Stimulated activated naive CD4-positive, alpha-beta T cell treated with Interleukin-2 at 50 U/mL for 16 hours (primary cell): ENCODE data around the gene GSTM4.
"Not testable (repeated sequence)": the region's sequence is repeated elsewhere in the genome, so short reads cannot be mapped to it uniquely, and the experiment has no call there.

Experiments used
- DNase-seq: peaks from one replicate; lab custom pipeline; 2025; lab: John Stamatoyannopoulos, UW

Gene GSTM4

DNA sequence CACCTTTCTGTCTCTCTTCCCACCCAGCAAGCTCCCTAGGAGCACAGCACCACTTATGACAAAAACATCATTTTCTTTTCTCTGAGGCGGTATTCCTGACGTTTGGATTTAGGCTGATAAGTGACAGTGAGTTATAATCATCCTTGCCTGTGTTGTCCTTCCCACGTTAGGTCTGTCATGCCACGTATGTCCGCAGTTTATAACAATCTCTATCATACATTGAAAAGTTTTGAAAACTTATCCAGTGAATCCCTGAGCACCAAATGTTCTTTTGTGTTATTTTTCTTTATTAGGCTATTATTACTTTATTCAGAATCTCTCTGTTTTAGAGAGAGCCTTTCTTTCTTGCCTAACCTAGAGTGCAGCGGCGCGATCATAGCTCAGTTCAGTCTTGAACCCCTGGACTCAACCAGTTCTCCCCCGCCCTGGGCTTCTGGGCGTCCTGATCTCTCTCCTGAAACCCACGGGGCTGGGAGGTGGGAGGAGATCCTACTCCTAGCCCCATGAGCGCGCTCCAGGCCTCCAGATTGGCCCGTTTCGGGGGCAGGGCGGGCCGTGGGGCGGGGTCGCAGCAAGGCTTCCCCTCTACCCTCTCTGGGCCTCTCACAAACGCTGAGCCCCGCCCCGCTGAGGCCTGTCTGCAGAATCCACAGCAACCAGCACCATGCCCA lies 11.7 kb downstream of the GSTM4 start, which contains the start of gene GSTM2:
Gene GSTM2 (plus strand): TSS at position 606 of the 671 bp plus-strand sequence. CDS start 59 bp downstream, at position 665.
- DNase-seq: peak; percentile 79

DNA sequence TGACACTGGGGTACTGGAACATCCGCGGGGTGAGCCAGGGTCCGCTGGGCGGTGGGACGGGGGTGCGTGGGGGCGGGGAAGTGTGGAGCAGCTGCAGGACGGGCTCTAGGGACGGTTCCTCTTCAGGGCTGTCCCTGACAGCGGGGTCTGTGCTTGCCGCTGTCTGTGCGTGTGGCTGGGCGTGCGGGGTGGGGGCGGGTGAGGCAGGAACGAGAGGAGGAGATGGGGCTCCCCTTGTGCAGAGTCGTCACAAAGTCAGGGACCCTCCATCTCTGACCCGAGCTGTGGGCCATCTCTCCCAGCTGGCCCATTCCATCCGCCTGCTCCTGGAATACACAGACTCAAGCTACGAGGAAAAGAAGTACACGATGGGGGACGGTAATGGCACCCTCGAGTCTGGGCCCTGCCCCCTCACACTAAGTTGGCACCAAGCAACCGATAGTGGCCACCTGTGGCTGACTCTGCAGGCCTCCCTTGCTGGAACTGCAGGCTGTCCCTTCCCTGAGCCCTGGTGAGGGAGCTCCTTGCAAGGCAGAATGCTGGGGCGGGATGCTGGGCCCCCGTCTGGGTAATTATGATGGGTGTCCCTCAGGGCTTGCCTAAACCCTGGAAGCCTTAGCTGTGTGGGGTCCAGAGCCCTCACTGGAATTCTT lies 12.3 kb downstream of the GSTM4 start:
- DNase-seq: no peak

DNA sequence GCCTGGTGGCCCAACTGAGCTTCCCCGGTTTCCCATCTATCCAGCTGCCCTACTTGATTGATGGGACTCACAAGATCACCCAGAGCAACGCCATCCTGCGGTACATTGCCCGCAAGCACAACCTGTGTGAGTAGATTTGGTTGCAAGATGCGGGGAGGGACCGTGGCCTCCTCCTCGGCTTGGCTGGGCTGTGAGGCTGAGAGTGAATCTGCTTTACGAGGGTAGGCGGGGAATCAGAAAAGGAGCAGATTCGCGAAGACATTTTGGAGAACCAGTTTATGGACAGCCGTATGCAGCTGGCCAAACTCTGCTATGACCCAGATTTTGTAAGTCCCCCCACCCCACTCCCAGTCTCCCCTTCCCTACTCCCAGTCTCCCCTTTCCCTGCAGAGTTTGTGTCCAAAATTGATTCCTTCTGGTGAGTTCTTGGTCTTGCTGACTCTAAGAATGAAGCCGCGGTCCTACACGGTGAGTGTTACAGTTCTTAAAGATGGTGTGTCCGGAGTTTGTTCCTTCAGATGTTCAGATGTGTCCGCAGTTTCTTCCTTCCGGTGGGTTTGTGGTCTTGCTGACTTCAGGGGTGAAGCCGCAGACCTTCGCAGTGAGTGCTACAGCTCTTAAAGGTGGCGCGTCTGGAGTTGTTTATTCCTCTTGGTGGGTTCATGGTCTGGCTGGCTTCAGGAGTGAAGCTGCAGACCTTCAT lies 13.5 kb downstream of the GSTM4 start:
- no peak for DNase-seq

DNA sequence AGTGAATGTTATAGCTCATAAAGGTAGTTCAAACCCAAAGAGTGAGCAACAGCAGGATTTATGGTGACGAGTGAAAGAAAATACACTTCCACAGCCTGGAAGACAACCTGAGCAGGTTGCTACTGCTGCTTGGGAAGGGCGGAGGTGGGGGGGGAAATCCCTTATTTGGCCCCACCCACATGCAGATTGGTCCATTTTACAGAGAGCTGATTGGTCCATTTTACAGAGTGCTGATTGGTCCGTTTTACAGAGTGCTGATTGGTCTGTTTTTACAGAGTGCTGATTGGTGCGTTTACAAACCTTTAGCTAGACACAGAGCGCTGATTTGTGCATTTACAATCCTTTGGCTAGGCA lies 14.0 kb downstream of the GSTM4 start:
- not testable (repeated sequence) for DNase-seq

DNA sequence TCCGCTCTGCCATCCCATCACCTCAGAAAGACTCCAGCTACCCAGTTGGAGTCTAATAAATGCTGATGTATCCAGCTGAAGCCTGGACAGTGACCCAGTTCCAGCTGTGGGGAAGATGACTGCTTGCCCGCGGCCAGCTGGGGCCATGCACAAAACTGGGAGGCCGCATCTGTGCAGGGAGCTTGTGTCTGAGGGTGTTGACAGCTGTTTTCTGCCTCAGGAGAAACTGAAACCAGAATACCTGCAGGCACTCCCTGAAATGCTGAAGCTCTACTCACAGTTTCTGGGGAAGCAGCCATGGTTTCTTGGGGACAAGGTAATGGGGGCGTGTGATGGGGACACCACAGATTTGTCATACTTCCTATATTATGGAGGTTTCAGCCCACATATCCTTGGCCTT lies 15.2 kb downstream of the GSTM4 start:
- DNase-seq: no peak

DNA sequence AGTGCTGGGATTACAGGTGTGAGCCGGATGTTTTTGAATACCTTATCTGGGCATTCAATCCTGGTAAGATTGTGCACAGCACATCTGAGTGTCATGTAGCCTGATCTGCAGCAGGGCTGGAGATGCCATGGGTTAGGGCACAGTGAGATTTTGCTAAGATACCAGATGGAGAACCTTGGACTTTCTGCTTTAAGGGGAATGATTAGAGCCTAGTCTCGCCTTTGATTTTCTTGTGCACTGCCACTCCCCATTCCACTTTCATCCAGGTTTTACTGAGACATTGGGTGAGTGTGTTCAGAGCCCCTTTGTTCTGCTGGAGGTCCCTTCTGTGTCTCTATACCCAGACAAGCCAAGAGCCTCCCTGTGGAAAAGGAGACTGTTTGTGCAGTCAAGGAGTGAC lies 18.0 kb downstream of the GSTM4 start:
- not testable (repeated sequence) for DNase-seq

DNA sequence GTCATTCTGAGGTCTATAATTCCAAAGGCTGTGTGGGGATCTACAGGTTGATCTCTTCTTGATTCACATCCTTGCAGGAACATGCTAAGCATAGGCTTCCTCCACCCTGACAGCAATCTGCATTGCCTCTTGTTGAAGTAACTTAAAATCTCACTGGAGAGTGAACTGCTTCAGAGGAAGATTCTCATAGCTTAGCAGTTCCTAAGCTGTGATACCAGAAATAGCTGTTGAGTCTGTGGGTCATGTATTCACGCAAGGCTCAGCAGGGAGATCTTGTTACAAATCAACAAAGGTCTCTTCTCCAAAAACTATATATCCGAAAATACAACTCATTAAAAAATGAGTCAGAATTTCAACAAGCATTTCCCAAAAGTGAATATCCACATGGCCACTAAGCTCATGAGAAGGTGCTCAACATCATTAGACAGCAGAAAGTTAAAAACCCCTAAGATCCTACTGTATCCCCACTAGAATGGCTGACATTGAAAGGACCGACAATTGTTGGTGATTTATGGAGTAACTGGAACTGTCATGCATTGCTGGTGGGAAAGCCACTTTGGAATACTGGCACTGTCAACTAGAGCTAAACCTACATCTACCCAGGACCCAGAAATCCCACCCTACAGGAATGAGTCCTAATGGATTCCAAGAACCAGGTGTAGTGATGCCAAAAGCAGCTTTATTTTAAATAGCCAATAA lies 20.9 kb downstream of the GSTM4 start:
- not testable (repeated sequence) for DNase-seq

DNA sequence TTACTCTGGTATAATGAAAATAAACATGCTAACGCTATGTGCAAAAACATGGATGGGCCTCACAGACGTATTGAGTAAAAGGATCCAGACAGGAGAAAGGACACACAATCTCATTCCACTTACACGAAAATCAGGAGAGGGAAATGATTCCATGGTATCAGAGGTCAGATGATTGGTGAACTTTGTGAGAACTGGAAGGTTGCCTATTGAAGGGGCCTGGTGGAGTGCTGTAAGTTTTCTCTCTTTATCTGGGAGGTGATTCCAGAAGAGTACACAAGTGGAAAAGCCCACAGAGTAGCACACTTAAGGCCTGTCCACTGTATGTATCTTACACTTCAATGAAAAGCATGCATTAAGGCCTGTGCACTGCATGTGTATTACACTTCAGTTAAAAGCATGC lies 21.6 kb downstream of the GSTM4 start:
- DNase-seq: no peak

DNA sequence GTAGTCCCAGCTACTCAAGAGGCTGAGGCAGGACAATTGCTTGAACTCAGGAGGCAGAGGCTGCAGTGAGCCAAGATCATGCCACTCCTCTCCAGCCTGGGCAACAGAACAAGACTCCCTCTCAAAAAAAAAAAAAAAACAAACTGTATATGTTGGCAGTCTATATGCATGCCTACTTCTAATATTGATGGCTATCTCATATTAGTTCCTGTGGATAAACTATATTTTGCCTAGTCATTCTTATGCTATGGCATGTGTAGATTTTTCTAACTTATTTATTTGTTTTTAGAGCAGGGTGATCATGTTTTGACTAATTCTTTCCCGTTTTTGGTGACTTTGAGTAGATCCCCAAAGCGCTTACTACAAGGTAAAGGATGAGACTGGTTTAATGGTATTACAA lies 22.7 kb downstream of the GSTM4 start:
- not testable (repeated sequence) for DNase-seq

DNA sequence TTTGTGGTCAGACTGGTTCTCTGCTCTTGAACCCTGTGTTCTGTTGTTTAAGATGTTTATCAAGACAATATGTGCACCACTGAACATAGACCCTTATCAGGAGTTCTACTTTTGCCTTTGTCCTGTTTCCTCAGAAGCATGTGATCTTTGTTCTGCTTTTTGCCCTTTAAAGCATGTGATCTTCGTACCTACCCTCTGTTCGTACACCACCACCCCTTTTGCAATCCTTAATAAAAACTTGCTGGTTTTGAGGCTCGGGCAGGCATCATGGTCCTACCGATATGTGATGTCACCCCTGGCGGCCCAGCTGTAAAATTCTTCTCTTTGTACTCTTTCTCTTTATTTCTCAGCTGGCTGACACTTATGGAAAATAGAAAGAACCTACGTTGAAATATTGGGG lies 28.9 kb downstream of the GSTM4 start:
- not testable (repeated sequence) for DNase-seq

DNA sequence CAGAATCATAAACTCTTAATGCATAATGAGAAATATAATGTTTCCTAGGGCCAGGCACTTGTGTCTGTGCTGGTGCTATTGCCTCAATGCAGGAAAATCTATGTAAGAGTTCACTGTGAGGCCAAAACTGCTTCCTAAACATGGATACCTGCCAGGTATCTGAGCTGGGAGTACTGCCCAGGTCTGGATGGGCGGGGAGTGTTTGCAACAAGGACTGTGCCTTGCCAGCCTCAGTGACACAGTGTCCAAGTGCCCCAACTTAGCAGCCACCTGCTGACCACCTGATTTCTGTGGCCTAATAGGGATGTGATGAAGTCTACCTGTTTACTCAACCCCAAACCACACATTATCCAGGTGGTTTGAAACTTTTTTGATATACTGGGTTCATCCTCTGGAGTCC lies 29.5 kb downstream of the GSTM4 start:
- DNase-seq: not testable (repeated sequence)

DNA sequence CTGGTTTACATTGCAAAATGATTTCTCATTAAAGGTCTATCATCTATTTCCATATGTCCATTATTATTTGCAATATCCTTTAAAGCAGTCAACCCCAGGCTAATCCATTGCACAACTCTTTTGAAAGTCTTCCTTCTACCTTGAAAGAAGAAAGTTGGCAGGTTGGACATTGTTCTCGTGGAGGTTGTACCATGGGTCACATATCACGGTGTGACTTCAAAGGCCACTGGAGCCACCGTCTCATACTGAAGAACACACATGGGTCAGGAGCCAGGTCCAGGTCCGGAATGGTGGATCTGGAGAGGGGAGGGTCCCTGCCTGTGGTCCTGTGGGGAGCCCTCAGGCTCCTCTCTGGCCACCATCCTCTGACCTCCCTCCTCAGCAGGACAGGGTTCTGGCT lies 30.0 kb downstream of the GSTM4 start:
- DNase-seq: not testable (repeated sequence)

DNA sequence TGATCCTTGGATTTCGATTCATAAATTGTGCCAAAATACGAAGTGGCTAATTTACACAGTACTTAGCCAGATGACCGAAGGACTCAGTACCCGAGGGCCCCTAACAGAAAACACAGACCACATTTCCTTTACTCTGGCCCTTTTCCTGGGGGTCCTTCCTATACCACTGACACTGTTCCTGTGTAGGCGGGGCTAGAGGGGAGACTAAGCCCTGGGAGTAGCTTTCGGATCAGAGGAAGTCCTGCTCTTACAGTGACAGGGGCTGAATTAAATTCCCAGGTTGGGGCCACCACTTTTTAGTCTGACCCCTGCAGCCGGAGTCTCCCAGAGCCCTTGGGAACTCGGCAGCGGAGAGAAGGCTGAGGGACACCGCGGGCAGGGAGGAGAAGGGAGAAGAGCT lies 31.2 kb downstream of the GSTM4 start:
- DNase-seq: not testable (repeated sequence)

DNA sequence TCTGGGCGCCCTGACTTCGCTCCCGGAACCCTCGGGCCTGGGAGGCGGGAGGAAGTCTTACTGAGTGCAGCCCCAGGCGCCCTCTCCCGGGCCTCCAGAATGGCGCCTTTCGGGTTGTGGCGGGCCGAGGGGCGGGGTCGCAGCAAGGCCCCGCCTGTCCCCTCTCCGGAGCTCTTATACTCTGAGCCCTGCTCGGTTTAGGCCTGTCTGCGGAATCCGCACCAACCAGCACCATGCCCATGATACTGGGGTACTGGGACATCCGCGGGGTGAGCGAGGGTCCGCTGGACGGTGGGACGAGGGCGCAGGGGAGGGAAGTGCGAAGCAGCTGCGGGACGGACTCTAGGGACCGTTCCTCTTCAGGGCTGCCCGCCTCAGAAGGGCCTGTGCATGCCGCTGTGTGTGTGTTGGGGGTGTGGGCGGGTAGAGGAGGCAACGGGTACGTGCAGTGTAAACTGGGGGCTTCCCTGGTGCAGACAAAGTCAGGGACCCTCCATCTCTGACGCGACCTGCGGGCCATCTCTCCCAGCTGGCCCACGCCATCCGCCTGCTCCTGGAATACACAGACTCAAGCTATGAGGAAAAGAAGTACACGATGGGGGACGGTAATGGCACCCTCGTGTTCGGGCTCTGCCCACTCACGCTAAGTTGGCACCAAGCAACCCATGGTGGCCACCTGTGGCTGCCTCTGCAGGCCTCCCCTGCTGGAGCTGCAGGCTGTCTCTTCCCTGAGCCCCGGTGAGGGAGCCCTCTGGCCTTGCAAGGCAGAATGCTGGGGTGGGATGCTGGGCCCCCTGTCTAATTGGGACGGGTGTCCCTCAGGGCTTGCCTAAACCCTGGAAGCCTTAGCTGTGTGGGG lies 32.0 kb downstream of the GSTM4 start, which contains the start of gene GSTM1:
Gene GSTM1 (plus strand): TSS at position 177 of the 859 bp plus-strand sequence. CDS start 57 bp downstream, at position 234.
- DNase-seq: peak; percentile 72

DNA sequence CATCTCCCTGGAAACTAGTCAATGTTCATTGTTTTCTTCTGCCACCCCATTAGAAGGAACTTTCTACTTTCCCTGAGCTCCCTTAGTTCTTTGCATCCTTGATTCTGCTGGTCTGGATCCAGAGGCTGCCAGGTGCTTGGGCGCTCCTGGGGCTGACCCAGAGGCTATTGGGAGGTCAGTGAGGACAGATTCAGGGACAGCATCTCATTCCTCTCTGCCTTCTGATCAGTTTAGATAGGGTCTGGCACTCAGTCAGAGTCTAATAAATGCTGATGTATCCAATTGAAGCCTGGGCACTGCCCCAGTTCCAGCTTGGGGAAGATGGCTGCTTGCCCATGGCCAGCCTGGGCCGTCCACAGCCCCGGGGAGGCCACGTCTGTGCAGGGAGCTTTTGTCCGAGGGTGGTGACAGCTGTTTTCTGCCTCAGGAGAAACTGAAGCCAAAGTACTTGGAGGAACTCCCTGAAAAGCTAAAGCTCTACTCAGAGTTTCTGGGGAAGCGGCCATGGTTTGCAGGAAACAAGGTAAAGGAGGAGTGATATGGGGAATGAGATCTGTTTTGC lies 34.0 kb downstream of the GSTM4 start:
- no peak for DNase-seq

DNA sequence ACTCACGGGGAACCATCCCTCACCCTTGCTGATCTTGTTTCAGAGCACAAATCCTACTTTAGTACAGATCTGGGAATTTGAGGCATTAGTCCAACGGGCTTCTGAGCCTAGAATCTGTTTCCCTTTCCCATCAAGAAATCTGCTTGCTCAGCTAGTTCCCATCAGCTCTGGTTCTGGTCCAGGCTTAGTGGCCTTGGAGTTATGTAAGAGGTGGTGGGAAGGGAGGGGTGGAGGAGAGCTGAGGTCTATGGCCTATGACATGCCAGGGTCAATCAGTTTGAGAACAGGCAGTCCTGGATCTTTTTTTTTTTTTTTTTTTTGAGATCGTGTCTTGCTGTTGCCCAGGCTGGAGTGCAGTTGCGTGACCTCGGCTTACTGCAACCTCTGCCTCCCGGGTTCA lies 35.9 kb downstream of the GSTM4 start:
- DNase-seq: no peak

DNA sequence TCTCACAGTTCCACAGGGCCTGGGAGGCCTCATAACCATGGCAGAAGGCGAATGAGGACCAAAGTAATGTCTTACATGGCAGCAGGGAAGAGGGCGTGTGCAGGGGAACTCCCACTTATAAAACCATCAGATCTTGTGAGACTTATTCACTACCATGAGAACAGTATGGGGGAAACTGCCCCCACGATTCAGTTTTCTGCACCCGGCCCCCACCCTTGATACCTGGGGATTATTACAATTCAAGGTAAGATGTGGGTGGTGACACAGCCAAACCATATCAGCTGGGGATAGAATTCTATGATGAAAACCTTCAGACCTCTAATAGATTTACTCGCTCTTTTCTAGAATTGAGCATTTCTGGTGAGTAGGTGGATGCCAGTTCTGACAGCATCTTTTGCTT lies 38.5 kb downstream of the GSTM4 start:
- DNase-seq: not testable (repeated sequence)

DNA sequence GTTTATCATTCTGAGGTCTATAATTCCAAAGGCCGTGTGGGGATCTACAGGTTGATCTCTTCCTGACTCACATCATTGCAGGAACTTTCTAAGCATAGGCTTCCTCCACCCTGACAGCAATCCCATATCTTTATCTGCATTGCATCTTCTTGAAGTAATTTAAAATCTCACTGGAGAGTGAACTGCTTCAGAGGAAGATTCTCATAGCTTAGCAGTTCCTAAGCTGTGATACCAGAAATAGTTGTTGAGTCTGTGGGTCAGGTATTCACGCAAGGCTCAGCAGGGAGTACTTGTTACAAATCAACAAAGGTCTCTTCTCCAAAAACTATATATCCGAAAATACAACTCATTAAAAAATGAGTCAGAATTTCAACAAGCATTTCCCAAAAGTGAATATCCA lies 39.2 kb downstream of the GSTM4 start:
- DNase-seq: not testable (repeated sequence)

DNA sequence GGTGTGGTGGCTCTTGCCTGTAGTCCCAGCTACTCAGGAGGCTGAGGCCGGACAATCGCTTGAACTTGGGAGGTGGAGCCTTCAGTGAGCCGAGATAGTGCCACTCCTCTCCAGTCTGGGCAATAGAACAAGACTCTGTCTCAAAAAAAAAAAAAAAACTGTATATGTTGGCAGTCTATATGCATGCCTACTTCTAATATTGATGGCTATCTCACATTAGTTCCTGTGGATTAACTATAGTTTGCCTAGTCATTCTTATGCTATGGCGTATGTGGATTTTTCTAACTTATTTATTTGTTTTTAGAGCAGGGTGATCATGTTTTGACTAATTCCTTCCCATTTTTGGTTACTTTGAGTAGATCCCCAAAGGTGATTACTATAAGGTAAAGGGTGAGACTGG lies 41.2 kb downstream of the GSTM4 start:
- no peak for DNase-seq

DNA sequence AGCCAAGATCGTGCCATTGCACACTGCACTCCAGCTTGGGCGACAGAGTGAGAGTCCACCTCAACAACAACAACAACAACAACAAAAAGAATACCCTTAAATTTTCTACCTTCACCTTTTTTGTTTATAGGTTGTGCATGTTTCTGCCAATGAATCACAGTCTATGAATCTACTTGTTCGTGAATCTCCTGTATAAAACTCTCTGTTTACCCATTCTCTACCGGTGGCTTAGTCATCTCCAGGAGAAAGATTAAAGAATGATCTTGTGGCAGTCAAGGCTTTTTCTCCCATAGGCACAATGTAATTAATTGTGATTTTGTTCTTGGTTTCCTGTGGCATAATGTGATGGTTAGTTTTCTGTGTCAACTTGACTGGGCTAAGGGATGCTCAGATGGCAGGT lies 42.0 kb downstream of the GSTM4 start:
- DNase-seq: not testable (repeated sequence)

DNA sequence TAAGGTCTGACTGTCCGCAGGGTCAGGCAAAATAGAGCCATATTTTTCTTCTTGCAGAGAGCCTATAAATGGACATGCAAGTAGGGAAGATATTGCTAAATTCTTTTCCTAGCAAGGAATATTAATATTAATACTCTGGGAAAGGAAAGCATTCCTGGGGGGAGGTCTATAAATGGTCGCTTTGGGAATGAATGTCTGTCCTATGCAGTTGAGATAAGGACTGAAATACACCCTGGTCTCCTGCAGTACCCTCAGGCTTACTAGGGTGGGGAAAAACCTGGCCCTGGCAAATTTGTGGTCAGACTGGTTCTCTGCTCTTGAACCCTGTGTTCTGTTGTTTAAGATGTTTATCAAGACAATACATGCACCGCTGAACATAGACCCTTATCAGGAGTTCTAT lies 47.0 kb downstream of the GSTM4 start:
- not testable (repeated sequence) for DNase-seq
